WTC11 (cell line): ENCODE measurements around the gene SHANK1.

Source experiments
- CREM ChIP-seq: sonication (generic); formaldehyde crosslinking; IDR thresholded peaks from 2 replicates; pipeline ENCODE4 v1.8.1; 2022; ENCODE audit warnings: mild to moderate bottlenecking, missing genetic modification reagents, moderate library complexity
- ESRRA ChIP-seq: sonication (generic); formaldehyde crosslinking; IDR thresholded peaks from 2 replicates; pipeline ENCODE4 v1.8.1; 2022; ENCODE audit warnings: mild to moderate bottlenecking, missing genetic modification reagents, borderline replicate concordance
- FOXK1 ChIP-seq: sonication (generic); formaldehyde crosslinking; IDR thresholded peaks from 2 replicates; pipeline ENCODE4 v1.8.0; 2022; ENCODE audit warnings: mild to moderate bottlenecking, moderate library complexity, missing genetic modification reagents
- SMAD3 ChIP-seq: sonication (generic); formaldehyde crosslinking; IDR thresholded peaks from 2 replicates; pipeline ENCODE4 v1.8.0; 2022; ENCODE audit warnings: missing genetic modification reagents, mild to moderate bottlenecking, borderline replicate concordance
- TP53 ChIP-seq: sonication (generic); formaldehyde crosslinking; IDR thresholded peaks from 2 replicates; pipeline ENCODE4 v1.8.1; 2023; ENCODE audit warnings: mild to moderate bottlenecking, missing genetic modification reagents
- ZNF263 ChIP-seq: sonication (generic); formaldehyde crosslinking; IDR thresholded peaks from 2 replicates; pipeline ENCODE4 v1.8.1; 2022; ENCODE audit warnings: low read depth, mild to moderate bottlenecking, moderate library complexity, missing genetic modification reagents
- TF ChIP-seq, protein P1 (sequence below): fragments of 200-600 bp; IDR thresholded peaks from 2 replicates; pipeline ENCODE4 v1.8.0; 2022; ENCODE audit warnings: antibody characterized with exemption
- TF ChIP-seq, protein P2 (sequence below): sonication (generic); formaldehyde crosslinking; IDR thresholded peaks from 2 replicates; pipeline ENCODE4 v1.8.1; 2023; ENCODE audit warnings: mild to moderate bottlenecking, missing genetic modification reagents
- TF ChIP-seq, protein P3 (sequence below): sonication (generic); formaldehyde crosslinking; IDR thresholded peaks from 2 replicates; pipeline ENCODE4 v1.8.1; 2022; ENCODE audit warnings: low read depth, mild to moderate bottlenecking, moderate library complexity, missing genetic modification reagents, borderline replicate concordance
- TF ChIP-seq, protein P4 (sequence below): sonication (generic); formaldehyde crosslinking; IDR thresholded peaks from 2 replicates; pipeline ENCODE4 v1.8.1; 2023; ENCODE audit warnings: mild to moderate bottlenecking, missing genetic modification reagents, moderate library complexity

DNA sequence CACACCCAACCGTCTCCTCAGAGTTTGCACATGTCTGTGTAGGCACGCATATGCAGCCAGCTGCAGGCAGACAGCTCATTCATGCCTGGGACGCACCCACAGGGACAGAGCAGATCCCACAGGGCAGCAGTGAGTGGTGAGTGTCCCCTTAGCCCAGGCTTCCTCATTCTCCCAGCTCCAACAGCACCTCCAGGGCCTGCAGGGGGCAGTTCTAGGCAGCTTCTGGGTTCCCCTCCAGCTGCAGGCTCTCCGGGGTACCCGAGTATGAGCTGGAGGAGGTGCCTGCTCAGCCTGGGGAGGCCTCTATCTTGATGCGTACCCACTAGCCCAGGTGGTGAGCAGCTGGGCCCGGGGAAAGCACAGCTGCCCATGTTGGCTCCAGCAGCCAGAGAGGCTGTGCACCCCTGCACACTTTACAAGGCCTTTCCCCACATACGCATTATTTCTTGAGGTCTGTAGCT is 1.3 kb upstream of the SHANK1 start:
- TF ChIP-seq, protein P1, sequence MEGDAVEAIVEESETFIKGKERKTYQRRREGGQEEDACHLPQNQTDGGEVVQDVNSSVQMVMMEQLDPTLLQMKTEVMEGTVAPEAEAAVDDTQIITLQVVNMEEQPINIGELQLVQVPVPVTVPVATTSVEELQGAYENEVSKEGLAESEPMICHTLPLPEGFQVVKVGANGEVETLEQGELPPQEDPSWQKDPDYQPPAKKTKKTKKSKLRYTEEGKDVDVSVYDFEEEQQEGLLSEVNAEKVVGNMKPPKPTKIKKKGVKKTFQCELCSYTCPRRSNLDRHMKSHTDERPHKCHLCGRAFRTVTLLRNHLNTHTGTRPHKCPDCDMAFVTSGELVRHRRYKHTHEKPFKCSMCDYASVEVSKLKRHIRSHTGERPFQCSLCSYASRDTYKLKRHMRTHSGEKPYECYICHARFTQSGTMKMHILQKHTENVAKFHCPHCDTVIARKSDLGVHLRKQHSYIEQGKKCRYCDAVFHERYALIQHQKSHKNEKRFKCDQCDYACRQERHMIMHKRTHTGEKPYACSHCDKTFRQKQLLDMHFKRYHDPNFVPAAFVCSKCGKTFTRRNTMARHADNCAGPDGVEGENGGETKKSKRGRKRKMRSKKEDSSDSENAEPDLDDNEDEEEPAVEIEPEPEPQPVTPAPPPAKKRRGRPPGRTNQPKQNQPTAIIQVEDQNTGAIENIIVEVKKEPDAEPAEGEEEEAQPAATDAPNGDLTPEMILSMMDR = no peak
- TF ChIP-seq SMAD3 (CRISPR knock-in tag) = no peak
- TF ChIP-seq CREM (CRISPR knock-in tag) = no peak
- TF ChIP-seq, protein P2, sequence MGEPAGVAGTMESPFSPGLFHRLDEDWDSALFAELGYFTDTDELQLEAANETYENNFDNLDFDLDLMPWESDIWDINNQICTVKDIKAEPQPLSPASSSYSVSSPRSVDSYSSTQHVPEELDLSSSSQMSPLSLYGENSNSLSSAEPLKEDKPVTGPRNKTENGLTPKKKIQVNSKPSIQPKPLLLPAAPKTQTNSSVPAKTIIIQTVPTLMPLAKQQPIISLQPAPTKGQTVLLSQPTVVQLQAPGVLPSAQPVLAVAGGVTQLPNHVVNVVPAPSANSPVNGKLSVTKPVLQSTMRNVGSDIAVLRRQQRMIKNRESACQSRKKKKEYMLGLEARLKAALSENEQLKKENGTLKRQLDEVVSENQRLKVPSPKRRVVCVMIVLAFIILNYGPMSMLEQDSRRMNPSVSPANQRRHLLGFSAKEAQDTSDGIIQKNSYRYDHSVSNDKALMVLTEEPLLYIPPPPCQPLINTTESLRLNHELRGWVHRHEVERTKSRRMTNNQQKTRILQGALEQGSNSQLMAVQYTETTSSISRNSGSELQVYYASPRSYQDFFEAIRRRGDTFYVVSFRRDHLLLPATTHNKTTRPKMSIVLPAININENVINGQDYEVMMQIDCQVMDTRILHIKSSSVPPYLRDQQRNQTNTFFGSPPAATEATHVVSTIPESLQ (CRISPR knock-in tag) = no peak
- TF ChIP-seq, protein P3, sequence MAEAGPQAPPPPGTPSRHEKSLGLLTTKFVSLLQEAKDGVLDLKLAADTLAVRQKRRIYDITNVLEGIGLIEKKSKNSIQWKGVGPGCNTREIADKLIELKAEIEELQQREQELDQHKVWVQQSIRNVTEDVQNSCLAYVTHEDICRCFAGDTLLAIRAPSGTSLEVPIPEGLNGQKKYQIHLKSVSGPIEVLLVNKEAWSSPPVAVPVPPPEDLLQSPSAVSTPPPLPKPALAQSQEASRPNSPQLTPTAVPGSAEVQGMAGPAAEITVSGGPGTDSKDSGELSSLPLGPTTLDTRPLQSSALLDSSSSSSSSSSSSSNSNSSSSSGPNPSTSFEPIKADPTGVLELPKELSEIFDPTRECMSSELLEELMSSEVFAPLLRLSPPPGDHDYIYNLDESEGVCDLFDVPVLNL (CRISPR knock-in tag) = no peak
- no peak for TF ChIP-seq TP53
- TF ChIP-seq, protein P4, sequence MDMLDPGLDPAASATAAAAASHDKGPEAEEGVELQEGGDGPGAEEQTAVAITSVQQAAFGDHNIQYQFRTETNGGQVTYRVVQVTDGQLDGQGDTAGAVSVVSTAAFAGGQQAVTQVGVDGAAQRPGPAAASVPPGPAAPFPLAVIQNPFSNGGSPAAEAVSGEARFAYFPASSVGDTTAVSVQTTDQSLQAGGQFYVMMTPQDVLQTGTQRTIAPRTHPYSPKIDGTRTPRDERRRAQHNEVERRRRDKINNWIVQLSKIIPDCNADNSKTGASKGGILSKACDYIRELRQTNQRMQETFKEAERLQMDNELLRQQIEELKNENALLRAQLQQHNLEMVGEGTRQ (CRISPR knock-in tag) = no peak
- no peak for TF ChIP-seq ZNF263 (CRISPR knock-in tag)
- TF ChIP-seq ESRRA (CRISPR knock-in tag) = no peak
- no peak for TF ChIP-seq FOXK1 (CRISPR knock-in tag)
